Tibial artery (tissue), 4 donors: Measurements from ENCODE around the gene EMP2.

ENCODE experiments used
- DNase-seq, 2 donors: peaks; one replicate each; pipeline ENCODE4 v3.0.0-alpha.2; 2019
- H3K27ac ChIP-seq, 2 donors: fragments of 200-600 bp; sonication (generic) in 1 of 2; 1 replicate in 1 of 2; 2 replicates in 1 of 2; pipeline ENCODE4 v1.5.1; 2018 to 2019; ENCODE audit warnings: mild to moderate bottlenecking in 1 of 2
- H3K27me3 ChIP-seq, 2 donors: fragments of 200-600 bp; sonication (generic) in 1 of 2; one replicate each; pipeline versions ENCODE4 v1.5.1 to v1.6.0; 2016 to 2019
- H3K36me3 ChIP-seq, 3 donors: fragments of 200-600 bp; sonication (generic) in 2 of 3; one replicate each; pipeline ENCODE4 v1.5.1; 2016 to 2019; ENCODE audit warnings: mild to moderate bottlenecking in 2 of 3
- H3K4me1 ChIP-seq, 4 donors: fragments of 200-600 bp; sonication (generic) in 2 of 4; 1 replicate in 3 of 4; 2 replicates in 1 of 4; pipeline ENCODE4 v1.5.1; 2016 to 2019
- H3K4me3 ChIP-seq, 2 donors: fragments of 200-600 bp; sonication (generic) in 1 of 2; 1 replicate in 1 of 2; 2 replicates in 1 of 2; pipeline ENCODE4 v1.5.1; 2018 to 2019; ENCODE audit warnings: mild to moderate bottlenecking in 2 of 2
- H3K9me3 ChIP-seq, 3 donors: fragments of 200-600 bp; sonication (generic) in 1 of 3; one replicate each; pipeline ENCODE4 v1.5.1; 2016 to 2019
- CTCF ChIP-seq, 2 experiments: fragments of 200-600 bp in 1 of 2; fragments of 450-650 bp in 1 of 2; IDR thresholded peaks; one replicate each; pipeline ENCODE4 v1.5.1; 2017 to 2019; ENCODE audit warnings: antibody characterized with exemption in 2 of 2, mild to moderate bottlenecking in 1 of 2, moderate library complexity in 1 of 2
- intact Hi-C: fragments of 100-400 bp; cut with DNase I; formaldehyde crosslinking; loops from one replicate; pipeline ENCODE4 v1.15.0; 2023; ENCODE audit warnings: low total_unique reads

The EMP2 gene

GRCh38 chr16:10590342-10590741, 9.9 kb upstream of the EMP2 start:
- intact Hi-C loops, result no loop called here
- Histone ChIP-seq H3K4me3 (no peak overlapping the region), H3K36me3 (no peaks in the 10 kb centered on the region), H3K4me1 (no peaks in the 10 kb centered on the region), H3K27me3 (peaks cover 0 to 13% of the 10 kb centered on the region in 2 donors), H3K9me3 (no peaks in the 10 kb centered on the region), H3K27ac (no peak overlapping the region)
- no peak for DNase-seq
- TF ChIP-seq CTCF (IDR thresholded peaks at IDR 0.05), result no peak

- H3K9me3 ChIP-seq, result no peaks in the 10 kb centered on the region
- no peak overlapping the region for H3K4me3 ChIP-seq
- H3K4me1 ChIP-seq, result no peaks in the 10 kb centered on the region
- no peak overlapping the region for H3K27ac ChIP-seq
- no peaks in the 10 kb centered on the region for H3K36me3 ChIP-seq
- TF ChIP-seq CTCF (IDR thresholded peaks at IDR 0.05), result no peak
- intact Hi-C loops, result no loop called here
- no peak for DNase-seq
- H3K27me3 ChIP-seq, result peaks cover 0 to 10% of the 10 kb centered on the region in 2 donors
Measured at GRCh38 chr16:10589109-10589508, 8.7 kb upstream of the EMP2 start.

GRCh38 chr16:10587622-10588021, 7.2 kb upstream of the EMP2 start:
- H3K4me1 ChIP-seq, result no peaks in the 10 kb centered on the region
- no peak overlapping the region for H3K4me3 ChIP-seq
- intact Hi-C loops, result no loop called here
- DNase-seq, result no peak
- no peaks in the 10 kb centered on the region for H3K36me3 ChIP-seq
- H3K9me3 ChIP-seq, result no peaks in the 10 kb centered on the region
- peaks cover 0 to 10% of the 10 kb centered on the region in 2 donors for H3K27me3 ChIP-seq
- no peak overlapping the region for H3K27ac ChIP-seq
- no peak for TF ChIP-seq CTCF (IDR thresholded peaks at IDR 0.05)

GRCh38 chr16:10584981-10585438, 4.6 kb upstream of the EMP2 start:
- no peak overlapping the region for H3K27ac ChIP-seq
- no peaks in the 10 kb centered on the region for H3K36me3 ChIP-seq
- no peak for TF ChIP-seq CTCF (IDR thresholded peaks at IDR 0.05)
- peaks cover 0 to 10% of the 10 kb centered on the region in 2 donors for H3K27me3 ChIP-seq
- H3K9me3 ChIP-seq, result no peaks in the 10 kb centered on the region
- DNase-seq, result no peak
- no peak overlapping the region for H3K4me3 ChIP-seq
- intact Hi-C loops, result no loop called here
- peaks cover 0 to 12% (median 3%) of the 10 kb centered on the region in 4 donors for H3K4me1 ChIP-seq

DNA sequence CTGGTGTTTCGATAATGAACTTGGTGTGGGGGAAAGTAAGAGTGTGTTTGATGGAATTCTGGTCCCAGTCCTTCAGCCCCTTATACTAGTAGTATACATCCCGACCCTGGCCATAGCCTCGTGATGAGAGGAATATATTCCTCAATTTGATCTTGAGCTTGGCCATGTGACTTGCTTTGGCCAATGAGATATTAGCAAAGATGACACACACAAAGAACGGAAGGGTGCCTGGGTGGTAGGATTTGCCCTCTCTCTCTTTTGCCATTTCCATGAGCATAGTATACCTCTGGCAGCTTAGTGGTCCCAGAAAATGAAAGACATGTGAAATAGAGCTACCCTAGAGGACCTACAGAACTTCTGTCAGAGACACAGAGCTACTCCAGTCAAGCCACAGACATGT, 2.9 kb upstream of the EMP2 start:
- DNase-seq, result no peak
- intact Hi-C loops, result no loop called here
- no peaks in the 10 kb centered on the region for H3K9me3 ChIP-seq

More for the DNA sequence above, 2.9 kb upstream of the EMP2 start:
- H3K4me1 ChIP-seq, result peaks cover 0 to 22% (median 12%) of the 10 kb centered on the region in 4 donors
- TF ChIP-seq CTCF (IDR thresholded peaks at IDR 0.05), result no peak
- no peaks in the 10 kb centered on the region for H3K36me3 ChIP-seq
- peaks cover 0 to 10% of the 10 kb centered on the region in 2 donors for H3K27me3 ChIP-seq
- no peak overlapping the region for H3K27ac ChIP-seq
- H3K4me3 ChIP-seq, result no peak overlapping the region
